ENCODE measurements around the gene ANO6. TPM values are rescaled to one million over a fixed set of nuclear protein-coding genes. Genes with fewer than 3 reads are reported as not detected.

Gene ANO6
- total RNA-seq, 1 experiment from 2014 or later: 46.8 TPM

- TF ChIP-seq HMGA2 (CRISPR knock-in tag; IDR thresholded peaks at IDR 0.05) (no peak), IRF2 (CRISPR knock-in tag; IDR thresholded peaks at IDR 0.05; ENCODE audit: borderline replicate concordance, low read depth) (no peak), CBFB (CRISPR knock-in tag; IDR thresholded peaks at IDR 0.05; ENCODE audit: low read depth) (peak; percentile 39; the same call in 1 of the 2 replicates), PRRX2 (CRISPR knock-in tag; IDR thresholded peaks at IDR 0.05) (no peak), TP53 (CRISPR knock-in tag; IDR thresholded peaks at IDR 0.05) (no peak), JAZF1 (CRISPR knock-in tag; IDR thresholded peaks at IDR 0.05) (no peak), SOX15 (CRISPR knock-in tag; IDR thresholded peaks at IDR 0.05) (no peak), ZNF219 (CRISPR knock-in tag; IDR thresholded peaks at IDR 0.05; ENCODE audit: borderline replicate concordance) (no peak), GTF2I (CRISPR knock-in tag; conservative IDR thresholded peaks at IDR 0.05) (no peak), ZNF532 (CRISPR knock-in tag; IDR thresholded peaks at IDR 0.05; ENCODE audit: borderline replicate concordance) (no peak), ZBTB43 (CRISPR knock-in tag; IDR thresholded peaks at IDR 0.05) (peak; percentile 32; the same call in 1 of the 2 replicates), TEAD4 (CRISPR knock-in tag; IDR thresholded peaks at IDR 0.05) (no peak), ZNF232 (CRISPR knock-in tag; IDR thresholded peaks at IDR 0.05) (0 out of 2 replicates have a peak, but pooled peaks have one; percentile 23), NFE2L1 (CRISPR knock-in tag; IDR thresholded peaks at IDR 0.05) (no peak), KAT7 (CRISPR knock-in tag; IDR thresholded peaks at IDR 0.05; ENCODE audit: borderline replicate concordance) (peak; percentile 84; the same call in 1 of the 2 replicates), ZNF416 (CRISPR knock-in tag; IDR thresholded peaks at IDR 0.05) (no peak), CREB1 (CRISPR knock-in tag; IDR thresholded peaks at IDR 0.05) (no peak), E2F5 (CRISPR knock-in tag; IDR thresholded peaks at IDR 0.05) (peak; percentile 48; the same call in 1 of the 2 replicates), TCF7 (CRISPR knock-in tag; IDR thresholded peaks at IDR 0.05; ENCODE audit: low read depth) (no peak), EMX1 (CRISPR knock-in tag; IDR thresholded peaks at IDR 0.05) (no peak), ERG (CRISPR knock-in tag; IDR thresholded peaks at IDR 0.05) (no peak)
Observed at GRCh38 chr12:45215419-45216229, at the start of gene ANO6 (continued).

Measured in WTC11 (cell line).